GM12864 (cell line): ENCODE results near the gene DUSP11.

Experiments
- DNase-seq: peaks from one replicate; pipeline ENCODE4 v3.0.0-alpha.2; 2011; ENCODE audit warnings: low read depth
- H3K4me3 ChIP-seq: 2 replicates; pipeline ENCODE4 v1.5.1; 2011; ENCODE audit warnings: mild to moderate bottlenecking, low read depth, low read length, control low read depth
- CTCF ChIP-seq: IDR thresholded peaks from 2 replicates; pipeline ENCODE4 v1.5.1; 2011; ENCODE audit warnings: low read depth, mild to moderate bottlenecking, moderate library complexity, low read length, control low read depth, inconsistent platforms; ENCODE audit errors: missing control alignments

Gene DUSP11

DNA sequence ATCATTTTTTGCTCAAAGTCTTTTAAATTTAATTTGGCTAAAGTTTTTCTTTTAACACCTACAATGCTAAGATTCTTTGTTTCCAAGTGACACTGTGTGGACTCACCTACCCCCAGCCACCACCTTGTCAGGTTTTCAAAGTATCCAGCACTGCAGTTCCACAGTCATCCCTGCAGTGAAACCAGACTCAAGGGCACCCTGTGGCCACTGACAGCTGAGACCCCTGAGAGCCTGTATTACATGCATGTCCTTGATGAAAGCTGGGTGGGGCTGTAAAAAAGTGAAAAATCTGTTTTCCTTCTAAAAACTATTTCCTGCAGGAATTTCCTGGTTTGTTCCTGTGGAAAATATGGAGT lies 62.7 kb downstream of the DUSP11 start:
- H3K4me3 ChIP-seq: no peak overlapping the region
- no peak for TF ChIP-seq CTCF
- no peak for DNase-seq

- no peak overlapping the region for H3K4me3 ChIP-seq
- no peak for TF ChIP-seq CTCF
- DNase-seq: no peak
Measured at GRCh38 chr2:73716543-73717250, 63.2 kb downstream of the DUSP11 start.

- H3K4me3 ChIP-seq: no peak overlapping the region
- DNase-seq: no peak
- TF ChIP-seq CTCF: no peak
Measured at GRCh38 chr2:73714091-73714490, 65.8 kb downstream of the DUSP11 start.
